IMR-90 (cell line): ENCODE measurements around the gene CACNA1G. TPM values are rescaled to one million over a fixed set of nuclear protein-coding genes. Genes with fewer than 3 reads are reported as not detected.

Source experiments
- ATAC-seq: fragments of 200-7000 bp; cut with Tn5 transposase; 2 replicates; pipeline ENCODE4 v1.9.1; 2020; ENCODE audit warnings: low read depth, mild to moderate bottlenecking, moderate library complexity
- Bru-seq: library from RNA; stranded (reverse); fragments of 400-500 nt; gene quantifications from one replicate; lab custom pipeline; 2021; lab: Mats Ljungman, UMichigan
- BruChase-seq, 2 experiments: library from RNA; stranded (reverse); fragments of 400-500 nt; gene quantifications; one replicate each; lab custom pipeline; 2021; lab: Mats Ljungman, UMichigan
- BruUV-seq: library from RNA; stranded (reverse); fragments of 400-500 nt; replicated peaks from 2 replicates; lab custom pipeline; 2021; lab: Mats Ljungman, UMichigan
- CTCF ChIA-PET: fragments of 300-600 bp; formaldehyde crosslinking; extraction: SDS; loops from one replicate; lab custom pipeline; 2021; ENCODE audit warnings: antibody characterized with exemption; lab: Yijun Ruan, JAX
- POLR2A ChIA-PET: fragments of 300-600 bp; sonication (Branson Sonifier 250); formaldehyde crosslinking; loops from one replicate; lab custom pipeline; 2022; ENCODE audit warnings: antibody characterized with exemption; ENCODE audit not compliant: unreplicated experiment; lab: Charles Lee
- DNase-seq: peaks from one replicate; pipeline ENCODE4 v3.0.0; 2013
- H2AFZ ChIP-seq: replicated peaks from 2 replicates; pipeline ENCODE3; 2013; ENCODE audit warnings: low read length, mild to moderate bottlenecking; ENCODE audit not compliant: poor library complexity
- H2AK5ac ChIP-seq: 2 replicates; pipeline ENCODE4 v1.6.1; 2013; ENCODE audit warnings: low read depth, low read length, inconsistent platforms
- H2AK9ac ChIP-seq: replicated peaks from 2 replicates; pipeline ENCODE3; 2013; ENCODE audit warnings: mild to moderate bottlenecking, low read depth, low read length, moderate library complexity; ENCODE audit not compliant: poor library complexity
- H2BK120ac ChIP-seq: 2 replicates; pipeline ENCODE4 v1.6.1; 2013; ENCODE audit warnings: low read depth, low read length, inconsistent platforms
- H2BK15ac ChIP-seq: 3 replicates; pipeline ENCODE4 v1.6.1; 2013; ENCODE audit warnings: low read depth, low read length, inconsistent platforms
- H2BK20ac ChIP-seq: 2 replicates; pipeline ENCODE4 v1.6.1; 2013; ENCODE audit warnings: low read depth, mild to moderate bottlenecking, inconsistent platforms, low read length, moderate library complexity
- H2BK5ac ChIP-seq: 2 replicates; pipeline ENCODE4 v1.6.1; 2013; ENCODE audit warnings: mild to moderate bottlenecking, low read depth, low read length, inconsistent platforms; ENCODE audit not compliant: poor library complexity, severe bottlenecking
- H3K14ac ChIP-seq: replicated peaks from 2 replicates; pipeline ENCODE4 v1.6.1; 2013; ENCODE audit warnings: low read depth, low read length, inconsistent platforms
- H3K18ac ChIP-seq: 2 replicates; pipeline ENCODE4 v1.6.1; 2013; ENCODE audit warnings: low read depth, low read length, control low read depth
- H3K23ac ChIP-seq: 2 replicates; pipeline ENCODE4 v1.6.1; 2013; ENCODE audit warnings: low read depth, low read length, inconsistent platforms
- H3K27ac ChIP-seq: 2 replicates; pipeline ENCODE4 v1.5.1; 2013; ENCODE audit warnings: mild to moderate bottlenecking, control low read depth, low read length; ENCODE audit not compliant: insufficient read depth
- H3K27me3 ChIP-seq: 2 replicates; pipeline ENCODE4 v1.6.1; 2013; ENCODE audit warnings: low read length; ENCODE audit not compliant: control insufficient read depth, insufficient read depth
- H3K36me3 ChIP-seq: 2 replicates; pipeline ENCODE4 v1.6.1; 2013; ENCODE audit warnings: low read length, mixed read lengths; ENCODE audit not compliant: control insufficient read depth, insufficient read depth
- H3K4ac ChIP-seq: 2 replicates; pipeline ENCODE4 v1.6.1; 2013; ENCODE audit warnings: low read depth, low read length, inconsistent platforms
- H3K4me1 ChIP-seq: 2 replicates; pipeline ENCODE4 v1.6.1; 2013; ENCODE audit warnings: low read length, mixed read lengths; ENCODE audit not compliant: control insufficient read depth, insufficient read depth
- H3K4me2 ChIP-seq: 2 replicates; pipeline ENCODE4 v1.6.1; 2013; ENCODE audit warnings: low read depth, mild to moderate bottlenecking, control low read depth, low read length, moderate library complexity
- H3K4me3 ChIP-seq: 2 replicates; pipeline ENCODE4 v1.5.1; 2013; ENCODE audit warnings: low read depth, mild to moderate bottlenecking, control low read depth, low read length, moderate library complexity; ENCODE audit not compliant: insufficient read depth
- H3K56ac ChIP-seq: 2 replicates; pipeline ENCODE4 v1.6.1; 2013; ENCODE audit warnings: low read length, inconsistent platforms; ENCODE audit not compliant: insufficient read depth; ENCODE audit errors: extremely low read depth
- H3K79me1 ChIP-seq, 2 experiments: 2 replicates each; pipeline ENCODE4 v1.6.1; 2013; ENCODE audit warnings: low read length in 2 of 2, inconsistent platforms in 1 of 2, low read depth in 1 of 2
- H3K9ac ChIP-seq: 2 replicates; pipeline ENCODE4 v1.6.1; 2013; ENCODE audit warnings: low read depth, low read length, control low read depth
- H3K9me1 ChIP-seq: 2 replicates; pipeline ENCODE4 v1.6.1; 2013; ENCODE audit warnings: low read length, inconsistent platforms; ENCODE audit not compliant: insufficient read depth
- H3K9me3 ChIP-seq: 2 replicates; pipeline ENCODE4 v1.6.1; 2013; ENCODE audit warnings: low read length; ENCODE audit not compliant: control insufficient read depth, insufficient read depth
- H4K20me1 ChIP-seq: 2 replicates; pipeline ENCODE4 v1.6.1; 2013; ENCODE audit warnings: low read length, inconsistent platforms; ENCODE audit not compliant: insufficient read depth
- H4K5ac ChIP-seq: 2 replicates; pipeline ENCODE4 v1.6.1; 2013; ENCODE audit warnings: mild to moderate bottlenecking, low read depth, low read length, control low read depth
- H4K8ac ChIP-seq, 2 experiments: 2 replicates each; pipeline ENCODE4 v1.6.1; 2013; ENCODE audit warnings: low read depth in 2 of 2, low read length in 2 of 2, control low read depth in 1 of 2, inconsistent platforms in 1 of 2
- H4K91ac ChIP-seq: 2 replicates; pipeline ENCODE4 v1.6.1; 2013; ENCODE audit warnings: low read depth, low read length, inconsistent platforms; ENCODE audit not compliant: insufficient read depth
- MAFK ChIP-seq: IDR thresholded peaks from 2 replicates; pipeline ENCODE4 v1.6.1; 2012; ENCODE audit warnings: low read depth, low read length, improper control_type of control experiment
- MAZ ChIP-seq: IDR thresholded peaks from 2 replicates; pipeline ENCODE4 v1.6.1; 2012; ENCODE audit warnings: low read depth, mild to moderate bottlenecking, low read length, improper control_type of control experiment, moderate library complexity, borderline replicate concordance
- WGBS, 2 experiments: methylation state at CpG; one replicate each; pipeline versions ENCODE4 v1.1.5 to v1.1.7; 2013; ENCODE audit warnings: missing lambda C conversion rate in 2 of 2; ENCODE audit not compliant: insufficient read length in 1 of 2; ENCODE audit errors: extremely low coverage in 2 of 2; 5-methylcytosine and 5-hydroxymethylcytosine counted together
- dilution Hi-C: fragments of 300-500 bp; cut with HindIII; formaldehyde crosslinking; loops from one replicate; pipeline ENCODE4 v1.14.3; 2018; ENCODE audit warnings: low sequenced_read_pairs; ENCODE audit not compliant: unreplicated experiment
- in situ Hi-C: fragments of 300-500 bp; cut with MboI; formaldehyde crosslinking; loops from 3 replicates; pipeline ENCODE4 v1.14.3; 2019; ENCODE audit warnings: low sequenced_read_pairs, inconsistent platforms, mixed read lengths
- intact Hi-C: fragments of 100-400 bp; cut with micrococcal nuclease; formaldehyde crosslinking; loops from 2 replicates; pipeline ENCODE4 v1.10.0; 2022
- long read RNA-seq: library from polyadenylated mRNA; unstranded; transcript quantifications from one replicate; pipeline ENCODE4 v2.0.0, GENCODE V29; 2021; ENCODE audit not compliant: unreplicated experiment
- polyA plus RNA-seq, 3 experiments: library from polyadenylated mRNA; depleted of rRNA; stranded (reverse); fragments of >200 nt; gene quantifications; 2 replicates each; pipeline ENCODE4 v1.2.3, GENCODE V29; 2012; ENCODE audit warnings: low replicate concordance in 1 of 3
- total RNA-seq: library from RNA; depleted of rRNA; stranded (reverse); fragments of >200 nt; gene quantifications from 2 replicates; pipeline ENCODE4 v1.2.3, GENCODE V29; 2012; rRNA removed

The CACNA1G gene
- total RNA-seq: under 0.01 TPM in 1 of 2 replicates, not detected in the other
- 0.03 TPM in 2 replicates for polyA plus RNA-seq (2012; rRNA removed)
- polyA plus RNA-seq (2012; cell fraction: cytosol; rRNA removed): 0.08 TPM in 1 of 2 replicates, not detected in the other
- polyA plus RNA-seq (2012; cell fraction: nucleus; rRNA removed; ENCODE audit: low replicate concordance): 0.08 and 0.10 TPM in 2 replicates
- percentile 10 among the genes with signal in this experiment for Bru-seq, nascent RNA
- BruChase-seq, experiment 1, labeled RNA remaining after a 6-hour chase: percentile 19 among the genes with signal in this experiment
- BruChase-seq, experiment 2, labeled RNA remaining after a 2-hour chase: percentile 17 among the genes with signal in this experiment
- long read RNA-seq, partial matches to known transcripts: 0 of 1 reads
- long read RNA-seq, other reads (novel, unspliced or antisense): 1 of 1 reads

GRCh38 chr17:50560185-50560824 is at the start of gene CACNA1G:
CACNA1G (plus strand) TSS chr17:50560715; CDS start chr17:50561460, 745 bp downstream.
- Histone ChIP-seq H4K91ac (no peak within 1 kb of the TSS), H3K79me1 (no peaks in the 10 kb centered on the region), H4K5ac (no peak within 1 kb of the TSS), H2AFZ (peak within 1 kb of the TSS; percentile 81), H3K9me3 (no peaks in the 10 kb centered on the region), H3K27me3 (peaks cover 65% of the 10 kb centered on the region), H2BK120ac (no peak within 1 kb of the TSS), H3K4me2 (peak within 1 kb of the TSS; percentile 68), H4K8ac (no peak within 1 kb of the TSS), H2AK5ac (no peak within 1 kb of the TSS), H3K9me1 (0 out of 2 replicates have a peak, but pooled peaks cover 5% of the 10 kb centered on the region), H3K56ac (no peak within 1 kb of the TSS), H3K36me3 (peaks cover 5% of the 10 kb centered on the region; the same call in 1 of the 2 replicates), H3K14ac (no peak within 1 kb of the TSS), H3K27ac (no peak within 1 kb of the TSS), H2BK5ac (no peak within 1 kb of the TSS), H4K20me1 (peaks cover 3% of the 10 kb centered on the region; the same call in 1 of the 2 replicates), H3K18ac (no peak within 1 kb of the TSS), H2BK20ac (no peak within 1 kb of the TSS), H2BK15ac (no peak within 1 kb of the TSS), H3K4me1 (peaks cover 9% of the 10 kb centered on the region; the same call in 1 of the 2 replicates), H3K9ac (no peak within 1 kb of the TSS), H2AK9ac (peak within 1 kb of the TSS; percentile 7), H3K4me3 (peak within 1 kb of the TSS; percentile 19), H3K23ac (no peak within 1 kb of the TSS), H3K4ac (no peak within 1 kb of the TSS)
- no peak for TF ChIP-seq MAFK
- peak; percentile 72; the same call in 1 of the 2 replicates for TF ChIP-seq MAZ
- intact Hi-C loops: no loop called here
- WGBS, 2 experiments: 0% methylated on average over 2 of the region's 56 CpGs; no CpG with 5 or more reads in 1 of the 2 experiments
- ChIA-PET CTCF (interaction anchor here (0.5 to 2.0 kb wide), 5 partner anchors 10 to 135 kb away, joined by 3 to 6 read pairs (median 6); no protein-coding TSS in a partner anchor), POLR2A (interaction anchor here (0.6 kb wide), 2 partner anchors 67 to 74 kb away, joined by 3 read pairs; no protein-coding TSS in a partner anchor)
- dilution Hi-C loops: no loop called here
- no TSS peak for BruUV-seq
- peak; percentile 93 for ATAC-seq
- peak; percentile 70 for DNase-seq
- in situ Hi-C loops: no loop called here
